OCI-LY7 (cell line): Measurements from ENCODE around the gene IRGC. TPM values are rescaled to one million over a fixed set of nuclear protein-coding genes. Genes with fewer than 3 reads are reported as not detected.

Source experiments
- BruUV-seq: library from RNA; stranded (reverse); fragments of 400-500 nt; replicated peaks from 2 replicates; lab custom pipeline; 2021; lab: Mats Ljungman, UMichigan
- CTCF ChIA-PET: fragments of 300-600 bp; sonication (Branson Sonifier 250); formaldehyde crosslinking; loops from one replicate; lab custom pipeline; 2022; ENCODE audit warnings: antibody characterized with exemption; ENCODE audit not compliant: unreplicated experiment; lab: Charles Lee
- POLR2A ChIA-PET: fragments of 300-600 bp; sonication (Branson Sonifier 250); formaldehyde crosslinking; loops from one replicate; lab custom pipeline; 2022; ENCODE audit warnings: antibody characterized with exemption; lab: Charles Lee
- DNase-seq: peaks from one replicate; pipeline ENCODE4 v3.0.0-alpha.2; 2015; ENCODE audit warnings: low spot score
- H2AFZ ChIP-seq: fragments of 200-600 bp; sonication (generic), shearing (Covaris generic); 2 replicates; pipeline ENCODE4 v1.6.1; 2014; ENCODE audit warnings: mild to moderate bottlenecking, antibody characterized with exemption, low read length, moderate library complexity
- H3K27ac ChIP-seq: fragments of 200-600 bp; sonication (generic); 2 replicates; pipeline ENCODE4 v1.5.1; 2014; ENCODE audit warnings: mixed run types, low read depth, mild to moderate bottlenecking, moderate library complexity, low read length, inconsistent platforms; ENCODE audit not compliant: poor library complexity, severe bottlenecking
- H3K36me3 ChIP-seq: fragments of 200-600 bp; sonication (generic); 2 replicates; pipeline ENCODE4 v1.6.1; 2014; ENCODE audit warnings: mild to moderate bottlenecking, antibody characterized with exemption, low read length, moderate library complexity, mixed read lengths; ENCODE audit not compliant: insufficient read depth
- H3K4me1 ChIP-seq: fragments of 200-600 bp; sonication (generic); 2 replicates; pipeline ENCODE4 v1.5.1; 2014; ENCODE audit warnings: mild to moderate bottlenecking, low read length; ENCODE audit not compliant: insufficient read depth, poor library complexity, severe bottlenecking
- H3K4me2 ChIP-seq: fragments of 200-600 bp; sonication (generic); 2 replicates; pipeline ENCODE4 v1.6.1; 2014; ENCODE audit warnings: mild to moderate bottlenecking, low read length
- H3K4me3 ChIP-seq: fragments of 200-600 bp; sonication (generic); 2 replicates; pipeline ENCODE4 v1.5.1; 2014; ENCODE audit warnings: mild to moderate bottlenecking, low read depth, low read length; ENCODE audit not compliant: poor library complexity, severe bottlenecking
- H3K79me2 ChIP-seq: fragments of 200-600 bp; sonication (generic); 2 replicates; pipeline ENCODE4 v1.6.1; 2016; ENCODE audit warnings: low read depth, mild to moderate bottlenecking, low read length, moderate library complexity, mixed read lengths; ENCODE audit not compliant: insufficient read depth
- H3K9me2 ChIP-seq: fragments of 200-600 bp; sonication (generic); 2 replicates; pipeline ENCODE4 v1.6.1; 2016; ENCODE audit warnings: mild to moderate bottlenecking, low read length, mixed read lengths; ENCODE audit not compliant: insufficient read depth
- H3K9me3 ChIP-seq: fragments of 200-600 bp; sonication (generic); 2 replicates; pipeline ENCODE4 v1.6.1; 2014; ENCODE audit warnings: mild to moderate bottlenecking, mixed run types, low read length, mixed read lengths
- H4K20me1 ChIP-seq: fragments of 200-600 bp; sonication (generic); 2 replicates; pipeline ENCODE4 v1.6.1; 2014; ENCODE audit warnings: mild to moderate bottlenecking, antibody characterized with exemption, low read length, moderate library complexity, mixed read lengths; ENCODE audit not compliant: insufficient read depth
- CTCF ChIP-seq: fragments of 200-600 bp; sonication (generic); conservative IDR thresholded peaks from 2 replicates; pipeline ENCODE4 v1.5.1; 2014; ENCODE audit warnings: mild to moderate bottlenecking, antibody characterized with exemption, low read length, moderate library complexity, mixed read lengths
- EZH2phosphoT487 ChIP-seq: fragments of 200-600 bp; sonication (generic); IDR thresholded peaks from 2 replicates; pipeline ENCODE4 v1.6.1; 2018; ENCODE audit warnings: low read depth, borderline replicate concordance, mild to moderate bottlenecking, mixed run types, antibody characterized with exemption, low read length, moderate library complexity, mixed read lengths
- intact Hi-C: fragments of 100-400 bp; cut with micrococcal nuclease; formaldehyde crosslinking; loops from one replicate; pipeline ENCODE4 v1.10.0; 2022; ENCODE audit not compliant: unreplicated experiment
- total RNA-seq, 2 experiments: library from RNA; depleted of rRNA in 1 of 2; stranded (reverse); fragments of >200 nt in 1 of 2; shearing (Covaris generic) in 1 of 2; gene quantifications; 2 replicates each; pipeline ENCODE4 v1.2.3, GENCODE V29; 2014 to 2022

The IRGC gene
- total RNA-seq, 2 experiments from 2014 or later, result not detected

DNA sequence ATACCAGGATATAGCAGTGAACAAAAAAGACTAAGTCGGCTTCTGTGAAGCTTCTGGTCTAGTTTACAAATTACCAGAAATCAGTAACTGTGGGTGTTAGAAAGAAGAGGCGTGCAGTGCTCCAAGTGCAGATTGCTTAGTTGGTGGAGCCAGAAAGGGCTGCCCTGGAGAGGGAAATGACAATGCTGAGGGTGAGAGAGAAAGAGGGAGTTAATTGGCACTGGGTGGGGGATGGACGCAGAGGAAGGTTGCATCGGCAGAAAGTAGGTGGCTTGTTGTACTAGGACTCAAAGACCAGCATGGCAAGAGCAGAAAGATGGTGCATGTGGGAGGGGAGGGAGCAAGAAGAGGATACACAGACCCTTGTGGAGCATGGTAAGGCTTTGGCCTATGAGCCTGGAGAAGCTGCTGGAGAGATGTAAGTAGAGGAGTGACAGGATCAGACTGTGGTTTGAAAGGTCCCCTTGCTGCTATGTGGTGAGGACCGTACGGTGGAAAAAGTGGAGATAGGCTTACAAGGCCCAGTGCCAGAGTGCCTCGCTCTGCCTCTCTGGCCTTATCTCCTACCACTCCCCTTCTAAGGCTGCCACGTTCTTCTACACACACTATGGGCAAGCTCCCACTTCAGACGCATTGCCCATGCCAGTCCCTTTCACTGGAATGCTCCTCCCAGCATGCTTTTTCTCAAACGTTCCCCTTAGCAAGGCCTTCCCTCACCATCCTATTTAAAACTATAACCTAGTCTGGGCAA lies 25.4 kb downstream of the IRGC start:
- H4K20me1 ChIP-seq, result no peaks in the 10 kb centered on the region
- no peaks in the 10 kb centered on the region for H3K9me2 ChIP-seq
- H3K4me2 ChIP-seq, result no peak overlapping the region
- CTCF ChIA-PET, result no interaction called here
- H2AFZ ChIP-seq, result no peak overlapping the region
- peaks cover 11% of the 10 kb centered on the region for H3K4me1 ChIP-seq
- POLR2A ChIA-PET, result no interaction called here
- no peak for TF ChIP-seq CTCF
- no peak for TF ChIP-seq EZH2phosphoT487
- H3K36me3 ChIP-seq, result peaks cover 95% of the 10 kb centered on the region
- H3K9me3 ChIP-seq, result no peaks in the 10 kb centered on the region
- BruUV-seq, result no TSS peak
- no peak for DNase-seq
- H3K4me3 ChIP-seq, result no peak overlapping the region
- intact Hi-C loops, result no loop called here
- H3K79me2 ChIP-seq, result no peaks in the 10 kb centered on the region
- H3K27ac ChIP-seq, result no peak overlapping the region

DNA sequence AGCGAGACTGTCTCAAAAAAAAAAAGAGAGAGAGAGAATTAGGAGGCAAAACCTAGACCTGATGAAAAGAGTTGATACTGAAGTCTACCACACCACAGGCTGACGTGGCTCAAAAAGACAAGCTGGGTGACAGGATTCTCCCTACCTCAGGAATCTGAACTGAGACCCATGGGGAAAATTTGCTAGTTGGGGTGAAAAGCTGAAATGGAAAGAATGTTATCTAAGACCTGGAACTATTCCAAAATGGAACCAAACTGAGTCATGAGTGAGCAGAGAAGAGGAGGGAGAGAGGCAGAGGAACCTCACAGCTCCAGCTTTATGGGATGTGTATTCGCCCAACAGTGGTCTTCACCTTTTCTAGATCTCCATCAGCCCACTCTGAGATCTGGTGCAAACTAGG lies 27.2 kb downstream of the IRGC start:
- Histone ChIP-seq H3K4me2 (no peak overlapping the region), H3K9me3 (no peaks in the 10 kb centered on the region), H2AFZ (no peak overlapping the region), H3K27ac (no peak overlapping the region), H3K9me2 (no peaks in the 10 kb centered on the region), H3K36me3 (peaks cover 98% of the 10 kb centered on the region), H4K20me1 (no peaks in the 10 kb centered on the region), H3K4me3 (no peak overlapping the region), H3K79me2 (no peaks in the 10 kb centered on the region), H3K4me1 (peaks cover 11% of the 10 kb centered on the region)
- no TSS peak for BruUV-seq
- intact Hi-C loops, result no loop called here
- no peak for DNase-seq
- TF ChIP-seq CTCF, result no peak
- TF ChIP-seq EZH2phosphoT487, result no peak
- ChIA-PET CTCF (no interaction called here), POLR2A (no interaction called here)

DNA sequence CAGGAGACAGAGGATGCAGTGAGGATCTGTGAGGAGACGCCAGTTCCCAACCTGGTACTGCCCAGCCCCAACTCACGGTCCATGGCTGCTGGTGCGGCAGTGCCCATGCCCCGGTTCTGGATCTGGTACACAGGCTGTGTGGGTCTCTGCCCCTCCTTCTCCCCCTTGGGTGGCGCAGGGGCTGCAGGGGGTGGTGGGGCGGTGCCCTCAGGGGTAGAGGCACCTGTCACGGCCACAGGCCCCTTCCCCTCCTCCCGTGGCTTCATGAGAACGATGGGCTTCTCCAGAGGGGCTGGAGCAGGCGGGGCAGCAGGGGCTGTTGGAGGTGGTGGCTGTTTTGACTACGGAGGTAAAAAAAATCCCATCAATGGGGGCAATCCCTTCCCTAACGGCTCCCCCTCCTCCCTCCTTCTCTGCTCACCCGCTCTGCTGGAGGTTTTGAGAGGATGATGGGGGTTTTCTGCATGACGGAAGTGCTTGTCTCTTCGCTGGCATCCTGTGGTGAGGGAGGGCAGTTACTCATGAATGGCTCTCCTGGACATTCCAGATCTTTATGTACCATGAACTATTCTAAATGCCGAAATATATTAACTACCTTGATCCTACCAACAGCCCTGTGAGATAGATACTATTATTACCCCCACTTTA lies 31.8 kb downstream of the IRGC start:
- ChIA-PET CTCF (no interaction called here), POLR2A (no interaction called here)
- Histone ChIP-seq H3K4me1 (peaks cover 26% of the 10 kb centered on the region), H3K9me2 (no peaks in the 10 kb centered on the region), H3K4me2 (no peak overlapping the region), H3K36me3 (peaks cover 97% of the 10 kb centered on the region), H2AFZ (no peak overlapping the region), H3K9me3 (no peaks in the 10 kb centered on the region), H3K79me2 (peaks cover 11% of the 10 kb centered on the region; the same call in 1 of the 2 replicates), H3K27ac (no peak overlapping the region), H4K20me1 (no peaks in the 10 kb centered on the region), H3K4me3 (no peak overlapping the region)
- no TSS peak for BruUV-seq
- no peak for DNase-seq
- intact Hi-C loops, result no loop called here
- TF ChIP-seq CTCF (no peak), EZH2phosphoT487 (no peak)
